Mucosa of descending colon (tissue), 3 donors: Measurements from ENCODE around the gene AMZ1. TPM values are rescaled to one million over a fixed set of nuclear protein-coding genes. Genes with fewer than 3 reads are reported as not detected.

Experiments used
- ATAC-seq: fragments of 200-7000 bp; cut with Tn5 transposase; one replicate; pipeline ENCODE4 v1.9.1; 2020; ENCODE audit warnings: mild to moderate bottlenecking, moderate library complexity
- DNase-seq, 3 donors: peaks; one replicate each; pipeline ENCODE4 v3.0.0-alpha.2; 2020
- H3K36me3 ChIP-seq: fragments of 200-600 bp; one replicate; pipeline ENCODE4 v1.8.0; 2021; ENCODE audit warnings: low read depth, mild to moderate bottlenecking
- H3K4me1 ChIP-seq: fragments of 200-600 bp; one replicate; pipeline ENCODE4 v1.8.0; 2021; ENCODE audit warnings: low read depth, mild to moderate bottlenecking
- H3K4me3 ChIP-seq: fragments of 200-600 bp; one replicate; pipeline ENCODE4 v1.8.0; 2021; ENCODE audit warnings: mild to moderate bottlenecking
- H3K9me3 ChIP-seq: fragments of 200-600 bp; one replicate; pipeline ENCODE4 v1.8.0; 2021; ENCODE audit warnings: mild to moderate bottlenecking
- intact Hi-C, 2 donors: fragments of 100-400 bp; cut with DNase I in 1 of 2; cut with micrococcal nuclease in 1 of 2; formaldehyde crosslinking; loops; one replicate each; pipeline versions ENCODE4 v1.11.0 to v1.11.1; 2022; cut with DNase I, micrococcal nuclease
- total RNA-seq, 3 donors: library from RNA; stranded (reverse); fragmentation: NEBNext Ultra II Directional in 2 of 3; extraction: Animal tissue kit (Norgen Biotek cat#: 25700) in 2 of 3; gene quantifications; one replicate each; pipeline versions ENCODE4 v1.2.1 to v1.2.4, GENCODE V29; 2021 to 2023
- TF ChIP-seq, protein P1 (sequence below): fragments of 200-600 bp; IDR thresholded peaks from one replicate; pipeline ENCODE4 v1.8.0; 2022; ENCODE audit warnings: antibody characterized with exemption, mild to moderate bottlenecking
- donor health status: DM: no; HTN: no; CAD: no; lungs with moderate emphysema.
- donor health status: DM: no; HTN: no; CAD: no.
- donor health status: DM: no; HTN: yes; CAD: no.

The AMZ1 gene
- total RNA-seq, 3 donors from 2014 or later = 0.61 to 1.3 TPM; not detected in 1

DNA sequence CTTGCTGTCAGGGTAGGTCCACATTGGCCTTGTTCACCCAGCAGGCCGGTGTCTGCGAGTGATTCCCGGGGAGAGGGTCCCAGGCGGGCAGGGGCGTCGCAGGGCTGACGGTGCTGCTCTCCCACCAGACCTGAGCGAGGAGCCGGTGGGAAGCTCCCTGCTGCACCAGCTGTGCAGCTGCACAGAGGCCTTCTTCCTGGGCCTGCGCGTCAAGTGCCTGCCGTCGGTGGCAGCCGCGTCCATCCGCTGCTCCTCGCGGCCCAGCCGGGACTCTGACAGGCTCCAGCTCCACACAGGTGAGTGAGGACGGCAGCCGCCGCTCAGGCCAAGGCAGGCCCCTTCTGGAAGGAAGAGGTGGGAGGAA is 14.6 kb downstream of the AMZ1 start:
- intact Hi-C loops = no loop called here
- H3K36me3 ChIP-seq = no peaks in the 10 kb centered on the region
- no peaks in the 10 kb centered on the region for H3K9me3 ChIP-seq

GRCh38 chr7:2705371-2706096 is 17.5 kb downstream of the AMZ1 start:
- no peaks in the 10 kb centered on the region for H3K9me3 ChIP-seq
- TF ChIP-seq, protein P1, sequence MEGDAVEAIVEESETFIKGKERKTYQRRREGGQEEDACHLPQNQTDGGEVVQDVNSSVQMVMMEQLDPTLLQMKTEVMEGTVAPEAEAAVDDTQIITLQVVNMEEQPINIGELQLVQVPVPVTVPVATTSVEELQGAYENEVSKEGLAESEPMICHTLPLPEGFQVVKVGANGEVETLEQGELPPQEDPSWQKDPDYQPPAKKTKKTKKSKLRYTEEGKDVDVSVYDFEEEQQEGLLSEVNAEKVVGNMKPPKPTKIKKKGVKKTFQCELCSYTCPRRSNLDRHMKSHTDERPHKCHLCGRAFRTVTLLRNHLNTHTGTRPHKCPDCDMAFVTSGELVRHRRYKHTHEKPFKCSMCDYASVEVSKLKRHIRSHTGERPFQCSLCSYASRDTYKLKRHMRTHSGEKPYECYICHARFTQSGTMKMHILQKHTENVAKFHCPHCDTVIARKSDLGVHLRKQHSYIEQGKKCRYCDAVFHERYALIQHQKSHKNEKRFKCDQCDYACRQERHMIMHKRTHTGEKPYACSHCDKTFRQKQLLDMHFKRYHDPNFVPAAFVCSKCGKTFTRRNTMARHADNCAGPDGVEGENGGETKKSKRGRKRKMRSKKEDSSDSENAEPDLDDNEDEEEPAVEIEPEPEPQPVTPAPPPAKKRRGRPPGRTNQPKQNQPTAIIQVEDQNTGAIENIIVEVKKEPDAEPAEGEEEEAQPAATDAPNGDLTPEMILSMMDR = no peak
- peaks cover 2% of the 10 kb centered on the region for H3K4me1 ChIP-seq
- ATAC-seq = no peak
- H3K36me3 ChIP-seq = no peaks in the 10 kb centered on the region
- DNase-seq = no peak
- intact Hi-C loops = no loop called here
- no peak overlapping the region for H3K4me3 ChIP-seq

More for the DNA sequence above, 14.6 kb downstream of the AMZ1 start:
- TF ChIP-seq, protein P1 = no peak
- Histone ChIP-seq H3K4me1 (no peaks in the 10 kb centered on the region), H3K4me3 (no peak overlapping the region)
- no peak for ATAC-seq
- no peak for DNase-seq

GRCh38 chr7:2706685-2707126 is 18.7 kb downstream of the AMZ1 start:
- Histone ChIP-seq H3K9me3 (no peaks in the 10 kb centered on the region), H3K4me3 (no peak overlapping the region), H3K36me3 (no peaks in the 10 kb centered on the region), H3K4me1 (peaks cover 2% of the 10 kb centered on the region)
- DNase-seq (no peak), ATAC-seq (no peak)
- intact Hi-C loops = no loop called here
- TF ChIP-seq, protein P1 = no peak

DNA sequence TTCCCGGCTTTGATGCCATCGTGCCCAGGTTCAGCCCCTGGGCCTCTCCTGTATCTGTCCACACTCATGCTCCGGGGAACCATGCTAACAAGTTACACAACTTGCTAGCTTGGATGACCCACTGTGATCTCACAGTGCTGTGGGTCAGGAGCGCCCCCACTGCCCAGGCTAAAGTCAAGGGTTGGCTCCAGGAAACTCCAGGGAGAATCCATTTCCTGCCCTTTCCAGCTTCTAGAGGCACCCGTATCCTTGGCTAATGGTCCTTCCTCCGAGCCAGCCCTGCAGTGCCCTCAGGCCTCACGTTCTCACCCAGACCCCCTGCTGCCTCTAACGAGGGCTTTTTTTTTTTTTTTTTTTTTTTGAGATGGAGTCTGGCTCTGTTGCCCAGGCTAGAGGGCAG is 19.5 kb downstream of the AMZ1 start:
- H3K9me3 ChIP-seq = no peaks in the 10 kb centered on the region
- TF ChIP-seq, protein P1 = no peak
- ATAC-seq (no peak), DNase-seq (no peak)
- peaks cover 2% of the 10 kb centered on the region for H3K4me1 ChIP-seq
- no peaks in the 10 kb centered on the region for H3K36me3 ChIP-seq
- no peak overlapping the region for H3K4me3 ChIP-seq
- intact Hi-C loops = no loop called here

- no peaks in the 10 kb centered on the region for H3K9me3 ChIP-seq
- no peak for DNase-seq
- no peaks in the 10 kb centered on the region for H3K36me3 ChIP-seq
- H3K4me3 ChIP-seq = no peak overlapping the region
- peaks cover 2% of the 10 kb centered on the region for H3K4me1 ChIP-seq
- TF ChIP-seq, protein P1 = no peak
- no peak for ATAC-seq
- intact Hi-C loops = no loop called here
These were observed 20.0 kb downstream of the AMZ1 start for GRCh38 chr7:2708041-2708440.
